ENCODE data around the gene MS4A4E.
"Not testable (repeated sequence)": the region's sequence is repeated elsewhere in the genome, so short reads cannot be mapped to it uniquely, and the experiment has no call there.

Gene MS4A4E

DNA sequence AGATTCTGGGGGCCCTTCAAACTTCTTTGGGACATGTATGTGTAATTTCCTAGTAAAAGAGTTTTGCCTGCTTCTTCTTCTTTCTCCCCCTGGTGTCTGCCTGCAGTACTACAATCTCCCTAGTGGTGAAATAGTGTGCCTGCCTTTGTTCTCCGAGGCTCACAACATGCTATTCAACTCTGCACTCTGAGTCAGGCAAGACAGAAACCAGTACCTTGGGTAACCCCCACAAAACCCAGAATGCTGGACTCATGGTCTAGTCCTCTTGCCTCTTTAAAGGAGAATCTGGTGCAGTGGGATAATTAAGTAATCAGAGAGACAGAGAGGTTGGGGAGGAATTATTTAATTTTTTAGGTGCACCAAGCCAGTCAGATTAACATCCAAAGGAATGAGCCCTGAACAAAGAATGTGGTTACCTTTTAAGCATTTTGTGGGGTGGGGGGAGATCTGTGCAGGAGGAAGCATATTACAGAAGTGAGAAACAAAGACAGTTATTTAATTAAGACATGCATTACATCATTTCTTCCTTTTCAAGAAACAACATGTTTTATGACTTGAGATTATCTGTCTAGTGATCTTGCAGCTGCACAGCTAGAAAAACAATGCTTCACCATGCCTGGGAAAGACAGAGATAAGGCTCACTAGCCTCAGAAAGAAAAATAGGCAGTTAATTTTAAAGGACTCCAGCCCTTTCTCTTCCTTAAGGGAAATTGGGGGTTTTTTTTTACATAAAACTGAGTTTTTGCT, 49.1 kb downstream of the MS4A4E start:
- Histone ChIP-seq H3K36me3 (ENCODE audit: insufficient read depth, low read length) (no peaks in the 10 kb centered on the region), H3K4me1 (ENCODE audit: insufficient read depth, low read length) (peaks cover 4% of the 10 kb centered on the region; the same call in 1 of the 2 replicates), H3K9me3 (ENCODE audit: insufficient read depth, low read depth, low read length) (no peaks in the 10 kb centered on the region; the same call in 1 of the 2 replicates), H3K27me3 (ENCODE audit: insufficient read depth, low read length) (no peaks in the 10 kb centered on the region), H3K27ac (ENCODE audit: low read depth, low read length) (no peak overlapping the region), H3K4me3 (ENCODE audit: low read length) (no peak overlapping the region), H3K9ac (ENCODE audit: low read depth, low read length) (no peak overlapping the region)
- 50% methylated on average over 1 of the region's 1 CpG for WGBS

DNA sequence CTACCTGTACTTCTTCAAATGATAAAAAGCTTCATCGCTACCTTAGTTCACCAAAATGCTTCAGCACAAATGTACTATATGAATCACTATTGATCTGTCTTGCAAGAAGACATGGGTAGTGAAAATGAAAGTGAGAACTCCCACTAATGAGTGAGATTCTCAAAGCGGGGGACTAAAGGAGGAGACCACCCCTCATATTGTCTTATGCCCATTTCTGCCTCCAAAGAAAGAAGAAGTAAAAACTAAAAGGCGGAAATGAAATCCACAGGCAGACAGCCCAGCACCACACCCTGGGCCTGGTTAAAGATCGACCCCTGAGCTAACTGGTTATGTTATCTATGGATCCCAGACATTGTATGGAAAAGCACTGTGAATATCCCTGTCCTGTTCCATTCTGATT, 50.4 kb downstream of the MS4A4E start:
- not testable (repeated sequence) for H3K27ac ChIP-seq (ENCODE audit: low read depth, low read length); H3K36me3 ChIP-seq (ENCODE audit: insufficient read depth, low read length); H3K4me3 ChIP-seq (ENCODE audit: low read length); H3K9ac ChIP-seq (ENCODE audit: low read depth, low read length); H3K4me1 ChIP-seq (ENCODE audit: insufficient read depth, low read length); H3K27me3 ChIP-seq (ENCODE audit: insufficient read depth, low read length); H3K9me3 ChIP-seq (ENCODE audit: insufficient read depth, low read depth, low read length)
- WGBS = 97% methylated on average over 3 of the region's 4 CpGs

DNA sequence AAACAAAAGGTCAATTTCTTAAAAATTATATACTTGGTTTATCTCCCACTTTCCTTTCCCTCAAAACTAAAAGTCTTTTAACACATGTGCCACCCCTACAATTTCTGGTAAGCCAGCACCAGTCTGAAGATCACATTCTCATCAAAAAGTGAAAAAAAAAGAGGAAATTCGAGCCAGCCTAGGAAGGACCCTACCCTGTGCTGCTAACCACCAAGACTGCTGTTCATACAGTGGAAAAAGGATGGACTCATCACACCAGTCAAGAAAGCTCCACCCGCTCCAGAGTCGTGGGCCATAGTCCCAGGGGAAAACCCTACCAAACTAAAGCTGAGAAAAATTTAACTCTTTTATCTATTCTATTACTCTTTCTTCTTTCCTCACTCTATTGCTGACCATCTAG, 54.5 kb downstream of the MS4A4E start:
- not testable (repeated sequence) for H3K4me1 ChIP-seq (ENCODE audit: insufficient read depth, low read length); H3K4me3 ChIP-seq (ENCODE audit: low read length); H3K27ac ChIP-seq (ENCODE audit: low read depth, low read length); H3K36me3 ChIP-seq (ENCODE audit: insufficient read depth, low read length); H3K9ac ChIP-seq (ENCODE audit: low read depth, low read length); H3K9me3 ChIP-seq (ENCODE audit: insufficient read depth, low read depth, low read length); H3K27me3 ChIP-seq (ENCODE audit: insufficient read depth, low read length)
- 89% methylated on average over 3 of the region's 3 CpGs for WGBS

DNA sequence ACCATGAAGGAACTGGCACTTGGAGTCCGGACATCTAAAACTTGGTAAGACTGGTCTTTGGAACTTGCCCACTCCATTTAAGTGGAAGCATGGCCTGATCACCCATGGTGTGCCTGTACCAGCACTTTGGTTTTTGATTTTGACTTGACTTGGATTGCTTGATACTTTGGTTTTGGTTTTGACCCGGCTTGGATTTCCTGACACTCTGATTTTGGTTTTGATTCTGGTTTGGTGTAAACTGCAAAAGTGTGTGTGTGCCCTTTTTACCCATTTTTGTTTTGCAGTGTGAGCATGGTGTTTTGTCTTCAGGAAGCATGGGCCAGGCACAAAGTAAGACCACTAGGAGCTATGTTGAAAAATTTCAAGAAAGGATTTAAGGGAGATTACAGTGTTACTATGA, 56.8 kb downstream of the MS4A4E start:
- H3K36me3 ChIP-seq (ENCODE audit: insufficient read depth, low read length); H3K27ac ChIP-seq (ENCODE audit: low read depth, low read length); H3K9ac ChIP-seq (ENCODE audit: low read depth, low read length); H3K9me3 ChIP-seq (ENCODE audit: insufficient read depth, low read depth, low read length); H3K27me3 ChIP-seq (ENCODE audit: insufficient read depth, low read length); H3K4me1 ChIP-seq (ENCODE audit: insufficient read depth, low read length); H3K4me3 ChIP-seq (ENCODE audit: low read length): not testable (repeated sequence)
- WGBS = over 99% methylated on average over 2 of the region's 2 CpGs

DNA sequence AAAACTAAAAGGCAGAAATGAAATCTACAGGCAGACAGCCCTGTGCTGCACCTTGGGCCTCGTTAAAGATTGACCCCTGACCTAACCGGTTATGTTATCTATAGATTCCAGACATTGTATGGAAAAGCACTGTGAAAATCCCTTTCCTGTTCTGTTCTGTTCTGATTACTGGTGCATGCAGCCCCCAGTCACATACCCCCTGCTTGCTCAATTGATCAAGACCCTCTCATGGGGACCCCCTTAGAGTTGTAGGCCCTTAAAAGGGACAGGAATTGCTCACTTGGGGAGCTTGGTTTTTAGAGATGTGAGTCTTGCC, 57.5 kb downstream of the MS4A4E start:
- H3K4me3 ChIP-seq (ENCODE audit: low read length); H3K36me3 ChIP-seq (ENCODE audit: insufficient read depth, low read length); H3K27ac ChIP-seq (ENCODE audit: low read depth, low read length); H3K27me3 ChIP-seq (ENCODE audit: insufficient read depth, low read length); H3K9ac ChIP-seq (ENCODE audit: low read depth, low read length); H3K9me3 ChIP-seq (ENCODE audit: insufficient read depth, low read depth, low read length); H3K4me1 ChIP-seq (ENCODE audit: insufficient read depth, low read length): not testable (repeated sequence)
- WGBS = 97% methylated on average over 2 of the region's 2 CpGs

DNA sequence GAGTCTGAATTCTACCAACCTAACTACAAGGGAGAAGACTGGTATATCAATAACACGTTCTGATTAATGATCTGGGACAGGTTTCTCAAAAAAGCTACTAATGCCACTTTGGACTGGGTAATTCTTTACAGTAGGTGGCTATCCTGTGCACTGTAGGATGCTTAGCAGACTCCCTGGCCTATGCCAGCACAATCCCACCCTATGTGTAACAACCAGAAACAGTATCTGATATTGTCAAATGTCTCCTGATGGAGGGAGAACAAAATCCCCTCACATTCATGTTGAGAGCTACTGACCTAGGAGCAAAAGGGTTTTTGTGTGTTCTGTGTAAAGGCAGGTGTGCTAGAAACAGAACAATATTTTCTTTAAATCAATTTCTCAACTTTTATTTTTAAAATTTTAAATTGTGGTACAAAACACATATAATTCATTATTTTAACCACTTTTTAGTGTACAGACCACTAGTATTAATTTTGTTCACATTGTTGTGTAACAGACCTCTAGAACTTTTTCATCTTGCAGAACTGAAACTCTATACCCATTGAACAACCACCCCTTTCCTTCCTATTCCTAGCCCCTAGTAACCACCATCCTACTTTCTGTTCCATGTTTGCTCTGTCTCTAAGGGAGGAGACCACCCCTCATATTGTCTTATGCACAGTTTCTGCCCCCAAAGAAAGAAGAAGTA, 58.0 kb downstream of the MS4A4E start:
- H3K9ac ChIP-seq (ENCODE audit: low read depth, low read length) = no peak overlapping the region

DNA sequence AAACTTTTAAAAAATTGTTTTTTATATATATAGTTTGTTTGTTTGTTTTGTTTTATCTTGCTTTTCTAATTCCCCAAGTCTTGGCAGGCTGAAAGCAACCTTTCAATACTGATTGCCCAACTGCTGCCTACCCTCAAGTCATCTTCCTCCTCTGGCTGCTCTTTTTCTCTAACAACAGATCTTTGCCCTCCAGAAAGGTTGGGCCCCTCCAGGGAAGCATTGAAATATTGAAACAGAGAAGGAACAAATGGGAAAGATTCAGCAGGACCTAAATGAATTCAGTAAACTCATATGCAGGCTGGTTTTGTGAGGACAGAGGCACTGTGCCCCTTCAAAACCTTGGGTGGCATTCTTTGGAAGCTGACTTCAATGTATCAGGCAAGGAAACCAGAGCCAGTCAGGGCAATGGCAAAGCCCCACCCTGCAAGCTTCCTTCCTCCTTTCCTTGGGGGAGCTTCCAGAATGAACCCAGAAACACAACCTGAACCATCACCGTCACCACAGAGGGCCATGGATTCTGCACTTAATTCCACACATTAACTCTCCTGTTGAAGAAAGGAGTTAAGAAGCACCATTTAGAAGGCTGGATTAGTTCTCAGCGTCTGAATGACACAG, 59.2 kb downstream of the MS4A4E start:
- H3K36me3 ChIP-seq (ENCODE audit: insufficient read depth, low read length) = no peaks in the 10 kb centered on the region
- no peaks in the 10 kb centered on the region for H3K27me3 ChIP-seq (ENCODE audit: insufficient read depth, low read length)
- WGBS = 81% methylated on average over 2 of the region's 2 CpGs
- 0 out of 2 replicates have a peak, but pooled peaks cover 3% of the 10 kb centered on the region for H3K9me3 ChIP-seq (ENCODE audit: insufficient read depth, low read depth, low read length)
- peaks cover 9% of the 10 kb centered on the region; the same call in 1 of the 2 replicates for H3K4me1 ChIP-seq (ENCODE audit: insufficient read depth, low read length)
- no peak overlapping the region for H3K27ac ChIP-seq (ENCODE audit: low read depth, low read length)
- H3K4me3 ChIP-seq (ENCODE audit: low read length) = no peak overlapping the region
- H3K9ac ChIP-seq (ENCODE audit: low read depth, low read length) = no peak overlapping the region

More for the DNA sequence above, 58.0 kb downstream of the MS4A4E start:
- no peak overlapping the region for H3K27ac ChIP-seq (ENCODE audit: low read depth, low read length)
- H3K9me3 ChIP-seq (ENCODE audit: insufficient read depth, low read depth, low read length) = 0 out of 2 replicates have a peak, but pooled peaks cover 3% of the 10 kb centered on the region
- H3K4me3 ChIP-seq (ENCODE audit: low read length) = no peak overlapping the region
- 93% methylated on average over 1 of the region's 1 CpG for WGBS
- H3K4me1 ChIP-seq (ENCODE audit: insufficient read depth, low read length) = peaks cover 9% of the 10 kb centered on the region; the same call in 1 of the 2 replicates
- no peaks in the 10 kb centered on the region for H3K27me3 ChIP-seq (ENCODE audit: insufficient read depth, low read length)
- no peaks in the 10 kb centered on the region for H3K36me3 ChIP-seq (ENCODE audit: insufficient read depth, low read length)

DNA sequence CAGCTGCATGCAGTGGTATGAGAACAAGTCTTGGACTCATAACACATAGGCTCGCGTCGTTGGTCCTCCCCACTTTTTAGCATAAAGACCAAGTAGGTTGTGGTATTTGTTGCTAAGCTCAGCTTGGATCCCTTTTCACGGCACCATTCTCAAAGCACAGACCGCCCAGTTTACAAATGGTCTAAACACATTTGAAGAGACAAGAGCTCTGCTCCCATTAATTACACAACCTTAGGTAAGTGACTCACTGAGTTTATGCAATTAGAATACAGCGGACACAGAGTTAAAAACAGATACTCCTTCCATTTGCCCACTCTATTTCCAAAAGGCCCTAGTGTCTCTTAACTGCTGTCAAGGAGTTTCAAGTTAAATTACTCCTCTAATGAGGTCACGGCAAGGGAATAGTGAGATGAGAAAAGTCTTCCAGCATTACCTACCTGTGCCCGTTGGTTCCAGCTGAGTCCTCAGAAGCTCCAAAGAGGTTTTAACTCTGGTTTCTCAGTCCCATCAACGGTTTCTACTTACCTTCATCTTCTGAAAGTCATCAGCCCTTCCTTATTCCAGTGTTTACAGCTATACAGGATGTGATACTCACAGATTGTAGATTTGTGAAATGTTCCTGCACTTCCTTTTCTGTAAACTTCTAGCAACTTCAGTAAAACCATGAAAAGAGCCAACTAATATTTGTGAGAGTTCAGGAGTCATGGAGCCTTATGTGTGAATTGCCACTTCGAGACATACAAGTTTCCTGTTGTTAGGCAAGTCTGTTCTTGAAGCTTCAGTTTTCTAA, 60.2 kb downstream of the MS4A4E start, which contains the start of gene MS4A6A:
Gene MS4A6A, minus strand, starts transcription at position 543 of the 790 bp plus-strand sequence. CDS start 1,356 bp downstream, outside the sequence.
- Histone ChIP-seq H3K9ac (ENCODE audit: low read depth, low read length) (no peak within 1 kb of the TSS), H3K36me3 (ENCODE audit: insufficient read depth, low read length) (no peaks in the 10 kb centered on the region)
- 94% methylated on average over 9 of the region's 10 CpGs for WGBS

DNA sequence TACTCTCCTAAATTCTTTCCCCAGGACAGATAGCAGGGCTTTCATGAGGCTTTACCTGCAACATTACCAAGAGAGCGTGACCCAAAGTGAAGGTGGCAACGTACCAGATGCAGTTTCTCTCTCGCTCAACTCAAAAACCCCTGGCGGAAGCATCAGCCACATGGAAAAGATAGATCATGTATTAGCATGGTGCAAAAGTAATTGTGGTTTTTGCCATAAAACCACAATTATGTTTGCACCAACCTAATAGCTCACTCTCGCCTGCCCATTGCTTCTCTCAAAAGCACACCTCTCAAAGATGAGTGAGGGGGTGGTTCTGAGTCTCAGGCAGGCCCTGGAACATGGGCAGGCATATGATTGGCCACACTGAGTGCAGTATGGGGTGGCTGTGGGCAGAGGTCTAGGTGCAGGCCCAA, 67.1 kb downstream of the MS4A4E start:
- Histone ChIP-seq H3K9me3 (ENCODE audit: insufficient read depth, low read depth, low read length) (0 out of 2 replicates have a peak, but pooled peaks cover 2% of the 10 kb centered on the region), H3K36me3 (ENCODE audit: insufficient read depth, low read length) (no peaks in the 10 kb centered on the region), H3K9ac (ENCODE audit: low read depth, low read length) (no peak overlapping the region), H3K27me3 (ENCODE audit: insufficient read depth, low read length) (no peaks in the 10 kb centered on the region), H3K27ac (ENCODE audit: low read depth, low read length) (no peak overlapping the region), H3K4me1 (ENCODE audit: insufficient read depth, low read length) (no peaks in the 10 kb centered on the region), H3K4me3 (ENCODE audit: low read length) (no peak overlapping the region)
- WGBS = 98% methylated on average over 4 of the region's 5 CpGs

More for the DNA sequence above, 60.2 kb downstream of the MS4A4E start, which contains the start of gene MS4A6A:
- Histone ChIP-seq H3K4me1 (ENCODE audit: insufficient read depth, low read length) (peaks cover 9% of the 10 kb centered on the region; the same call in 1 of the 2 replicates), H3K9me3 (ENCODE audit: insufficient read depth, low read depth, low read length) (0 out of 2 replicates have a peak, but pooled peaks cover 3% of the 10 kb centered on the region), H3K27me3 (ENCODE audit: insufficient read depth, low read length) (no peaks in the 10 kb centered on the region), H3K27ac (ENCODE audit: low read depth, low read length) (no peak within 1 kb of the TSS), H3K4me3 (ENCODE audit: low read length) (no peak within 1 kb of the TSS)

DNA sequence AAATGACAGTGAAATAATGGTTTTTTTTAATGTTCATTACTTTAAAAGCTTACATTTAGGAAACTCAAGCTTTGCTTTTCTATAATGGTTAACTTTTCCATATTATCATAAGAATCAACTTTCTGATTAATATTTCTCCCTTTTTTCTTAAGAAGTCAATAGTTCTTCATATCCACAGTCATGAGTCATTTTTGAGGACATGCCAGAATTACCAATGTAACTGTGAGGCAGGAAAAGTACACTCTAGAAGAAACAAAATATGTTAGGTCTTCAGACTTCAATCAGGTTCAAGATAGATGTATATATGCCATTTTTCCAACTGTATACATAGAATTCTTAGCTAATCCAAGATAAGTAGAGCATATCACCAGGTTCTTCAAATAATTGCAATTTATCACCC, 70.9 kb downstream of the MS4A4E start:
- Histone ChIP-seq H3K27me3 (ENCODE audit: insufficient read depth, low read length) (no peaks in the 10 kb centered on the region), H3K4me3 (ENCODE audit: low read length) (no peak overlapping the region), H3K36me3 (ENCODE audit: insufficient read depth, low read length) (no peaks in the 10 kb centered on the region), H3K27ac (ENCODE audit: low read depth, low read length) (no peak overlapping the region), H3K9ac (ENCODE audit: low read depth, low read length) (no peak overlapping the region), H3K4me1 (ENCODE audit: insufficient read depth, low read length) (no peaks in the 10 kb centered on the region), H3K9me3 (ENCODE audit: insufficient read depth, low read depth, low read length) (peaks cover 32% of the 10 kb centered on the region)

DNA sequence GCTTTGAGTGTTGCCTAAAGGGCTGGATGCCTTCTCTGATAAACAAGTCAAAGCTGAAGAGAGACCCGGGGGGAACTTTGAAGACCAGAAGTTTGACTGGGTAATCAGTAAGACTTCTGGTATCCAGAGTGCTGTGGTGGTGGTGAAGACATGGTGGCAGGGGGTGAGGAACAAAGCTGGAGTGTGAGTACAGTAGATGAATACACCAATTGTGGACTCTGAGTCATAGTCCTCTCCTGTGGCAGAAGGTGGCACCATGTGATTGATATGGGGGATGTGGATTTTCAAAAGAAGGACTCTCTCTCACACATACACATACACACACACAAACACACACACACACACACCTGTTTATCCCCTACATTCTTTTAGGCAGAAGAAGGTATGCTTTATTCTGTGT, 72.4 kb downstream of the MS4A4E start:
- no peak overlapping the region for H3K9ac ChIP-seq (ENCODE audit: low read depth, low read length)
- H3K9me3 ChIP-seq (ENCODE audit: insufficient read depth, low read depth, low read length) = peaks cover 34% of the 10 kb centered on the region
- no peak overlapping the region for H3K27ac ChIP-seq (ENCODE audit: low read depth, low read length)
- H3K4me1 ChIP-seq (ENCODE audit: insufficient read depth, low read length) = no peaks in the 10 kb centered on the region
- H3K4me3 ChIP-seq (ENCODE audit: low read length) = no peak overlapping the region
- H3K36me3 ChIP-seq (ENCODE audit: insufficient read depth, low read length) = no peaks in the 10 kb centered on the region
- WGBS = 95% methylated on average over 1 of the region's 1 CpG
- H3K27me3 ChIP-seq (ENCODE audit: insufficient read depth, low read length) = no peaks in the 10 kb centered on the region
